Upper lobe of left lung (tissue), 6 donors: ENCODE results near the gene PPDPF. TPM values are rescaled to one million over a fixed set of nuclear protein-coding genes. Genes with fewer than 3 reads are reported as not detected.

ENCODE experiments used
- ATAC-seq, 2 donors: fragments of 200-7000 bp; cut with Tn5 transposase; one replicate each; pipeline ENCODE4 v1.9.1; 2022; ENCODE audit warnings: mild to moderate bottlenecking in 2 of 2, moderate library complexity in 2 of 2; ENCODE audit not compliant: low FRiP score in 2 of 2
- DNase-seq, 2 donors: peaks; one replicate each; pipeline ENCODE4 v3.0.0-alpha.2; 2019 to 2020
- H3K27ac ChIP-seq, 4 donors: fragments of 200-600 bp; sonication (generic); one replicate each; pipeline ENCODE4 v1.5.1; 2016 to 2019
- H3K27me3 ChIP-seq, 4 donors: fragments of 200-600 bp; sonication (generic); one replicate each; pipeline ENCODE4 v1.5.1; 2017 to 2019
- H3K36me3 ChIP-seq, 4 donors: fragments of 200-600 bp; sonication (generic); one replicate each; pipeline ENCODE4 v1.5.1; 2016 to 2019
- H3K4me1 ChIP-seq, 4 donors: fragments of 200-600 bp; sonication (generic); one replicate each; pipeline ENCODE4 v1.5.1; 2018 to 2019
- H3K4me3 ChIP-seq, 4 donors: fragments of 200-600 bp; sonication (generic); one replicate each; pipeline ENCODE4 v1.5.1; 2017 to 2019; ENCODE audit warnings: mild to moderate bottlenecking in 2 of 4, moderate library complexity in 1 of 4
- H3K9me3 ChIP-seq, 4 donors: fragments of 200-600 bp; sonication (generic); one replicate each; pipeline ENCODE4 v1.5.1; 2018 to 2019
- EP300 ChIP-seq, 4 donors: sonication (generic); formaldehyde crosslinking; IDR thresholded peaks; one replicate each; pipeline ENCODE4 v1.5.1; 2017; ENCODE audit warnings: antibody characterized with exemption in 4 of 4, control low read depth in 2 of 4
- POLR2A ChIP-seq, 4 donors: fragments of 450-650 bp; IDR thresholded peaks; one replicate each; pipeline ENCODE4 v1.5.1; 2016 to 2017; ENCODE audit warnings: antibody characterized with exemption in 4 of 4, mild to moderate bottlenecking in 2 of 4
- POLR2AphosphoS5 ChIP-seq, 2 donors: sonication (generic); formaldehyde crosslinking; IDR thresholded peaks; one replicate each; pipeline ENCODE4 v1.5.1; 2017; ENCODE audit warnings: antibody characterized with exemption in 2 of 2
- WGBS, 2 donors: methylation state at CpG; one replicate each; pipeline ENCODE4 v1.1.5; 2017 to 2018; 5-methylcytosine and 5-hydroxymethylcytosine counted together
- total RNA-seq, 6 donors: library from RNA; depleted of rRNA in 4 of 6; stranded (reverse); fragments of >200 nt in 4 of 6; gene quantifications; one replicate each; pipeline versions ENCODE4 v1.1.0 to v1.2.1, GENCODE V29; 2016 to 2021
- TF ChIP-seq, protein P1 (sequence below), 6 experiments: fragments of 450-650 bp in 4 of 6; fragments of 200-600 bp in 2 of 6; sonication (generic) in 2 of 6; IDR thresholded peaks; one replicate each; pipeline ENCODE4 v1.5.1; 2016 to 2019; ENCODE audit warnings: antibody characterized with exemption in 6 of 6
- donor health status: DM: no; HTN: no; CAD: no; lungs with moderate emphysema.
- donor health status: DM: no; HTN: yes; CAD: no; lungs with severe emphysema.

PPDPF gene
- total RNA-seq, 6 donors from 2014 or later, result 91.1 to 468 (median 416) TPM

DNA sequence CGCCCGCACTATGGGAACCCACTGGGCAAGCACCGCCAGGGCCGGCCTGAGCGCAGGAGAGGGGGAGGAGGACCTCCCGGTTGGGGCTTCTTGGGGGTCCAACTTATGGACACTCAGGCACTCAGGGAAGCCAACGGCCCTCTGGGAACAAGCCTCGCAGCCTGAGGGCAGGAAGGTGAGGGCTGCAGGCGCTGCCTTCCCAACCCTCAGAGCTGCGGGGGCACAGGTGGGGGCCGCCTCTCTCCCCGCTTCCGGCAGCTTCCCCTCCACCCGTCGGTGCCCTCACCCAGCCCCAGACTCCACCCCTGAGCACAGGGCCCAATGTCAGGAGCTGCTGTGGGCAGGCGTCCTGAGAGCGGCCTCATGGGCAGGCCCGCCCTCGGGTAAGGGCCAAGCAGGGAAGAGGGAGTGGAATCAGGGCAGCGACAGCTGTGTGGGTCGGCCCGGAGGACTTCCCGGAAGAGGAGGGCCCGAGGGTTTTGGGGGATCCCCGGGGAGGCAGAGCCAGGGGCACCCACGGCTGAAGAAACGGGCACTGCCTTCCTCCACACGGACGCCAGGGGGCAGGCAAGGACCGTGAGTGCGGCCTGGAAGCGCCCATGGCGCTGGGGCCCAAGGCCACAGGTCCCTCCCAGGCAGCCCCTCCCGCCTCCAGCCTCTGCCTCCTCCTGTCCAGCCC is 17.1 kb downstream of the PPDPF start:
- H3K4me1 ChIP-seq, result peaks cover 22 to 46% (median 27%) of the 10 kb centered on the region in 4 donors
- H3K27ac ChIP-seq, result peak overlapping the region; percentile 78 to 88 (median 86)
- peak; percentile 96 to 97 for DNase-seq
- peak; percentile 92 to 95 for ATAC-seq
- H3K27me3 ChIP-seq, result no peaks in the 10 kb centered on the region
- H3K9me3 ChIP-seq, result no peaks in the 10 kb centered on the region
- 5 to 16% methylated on average over 20 to 27 of the region's 34 CpGs for WGBS, 2 donors
- peak overlapping the region; percentile 7 to 54 (median 46) for H3K4me3 ChIP-seq
- no peaks in the 10 kb centered on the region for H3K36me3 ChIP-seq
- TF ChIP-seq POLR2AphosphoS5 (IDR thresholded peaks at IDR 0.05), result peak; percentile 67 to 84
- no peak for TF ChIP-seq EP300 (IDR thresholded peaks at IDR 0.05)
- TF ChIP-seq, protein P1, sequence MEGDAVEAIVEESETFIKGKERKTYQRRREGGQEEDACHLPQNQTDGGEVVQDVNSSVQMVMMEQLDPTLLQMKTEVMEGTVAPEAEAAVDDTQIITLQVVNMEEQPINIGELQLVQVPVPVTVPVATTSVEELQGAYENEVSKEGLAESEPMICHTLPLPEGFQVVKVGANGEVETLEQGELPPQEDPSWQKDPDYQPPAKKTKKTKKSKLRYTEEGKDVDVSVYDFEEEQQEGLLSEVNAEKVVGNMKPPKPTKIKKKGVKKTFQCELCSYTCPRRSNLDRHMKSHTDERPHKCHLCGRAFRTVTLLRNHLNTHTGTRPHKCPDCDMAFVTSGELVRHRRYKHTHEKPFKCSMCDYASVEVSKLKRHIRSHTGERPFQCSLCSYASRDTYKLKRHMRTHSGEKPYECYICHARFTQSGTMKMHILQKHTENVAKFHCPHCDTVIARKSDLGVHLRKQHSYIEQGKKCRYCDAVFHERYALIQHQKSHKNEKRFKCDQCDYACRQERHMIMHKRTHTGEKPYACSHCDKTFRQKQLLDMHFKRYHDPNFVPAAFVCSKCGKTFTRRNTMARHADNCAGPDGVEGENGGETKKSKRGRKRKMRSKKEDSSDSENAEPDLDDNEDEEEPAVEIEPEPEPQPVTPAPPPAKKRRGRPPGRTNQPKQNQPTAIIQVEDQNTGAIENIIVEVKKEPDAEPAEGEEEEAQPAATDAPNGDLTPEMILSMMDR (IDR thresholded peaks at IDR 0.05), result peak; percentile 94 to 100 (median 100)
- TF ChIP-seq POLR2A (IDR thresholded peaks at IDR 0.05), result peak in 3 of 4 donors; percentile 39 to 91 (median 52)

DNA sequence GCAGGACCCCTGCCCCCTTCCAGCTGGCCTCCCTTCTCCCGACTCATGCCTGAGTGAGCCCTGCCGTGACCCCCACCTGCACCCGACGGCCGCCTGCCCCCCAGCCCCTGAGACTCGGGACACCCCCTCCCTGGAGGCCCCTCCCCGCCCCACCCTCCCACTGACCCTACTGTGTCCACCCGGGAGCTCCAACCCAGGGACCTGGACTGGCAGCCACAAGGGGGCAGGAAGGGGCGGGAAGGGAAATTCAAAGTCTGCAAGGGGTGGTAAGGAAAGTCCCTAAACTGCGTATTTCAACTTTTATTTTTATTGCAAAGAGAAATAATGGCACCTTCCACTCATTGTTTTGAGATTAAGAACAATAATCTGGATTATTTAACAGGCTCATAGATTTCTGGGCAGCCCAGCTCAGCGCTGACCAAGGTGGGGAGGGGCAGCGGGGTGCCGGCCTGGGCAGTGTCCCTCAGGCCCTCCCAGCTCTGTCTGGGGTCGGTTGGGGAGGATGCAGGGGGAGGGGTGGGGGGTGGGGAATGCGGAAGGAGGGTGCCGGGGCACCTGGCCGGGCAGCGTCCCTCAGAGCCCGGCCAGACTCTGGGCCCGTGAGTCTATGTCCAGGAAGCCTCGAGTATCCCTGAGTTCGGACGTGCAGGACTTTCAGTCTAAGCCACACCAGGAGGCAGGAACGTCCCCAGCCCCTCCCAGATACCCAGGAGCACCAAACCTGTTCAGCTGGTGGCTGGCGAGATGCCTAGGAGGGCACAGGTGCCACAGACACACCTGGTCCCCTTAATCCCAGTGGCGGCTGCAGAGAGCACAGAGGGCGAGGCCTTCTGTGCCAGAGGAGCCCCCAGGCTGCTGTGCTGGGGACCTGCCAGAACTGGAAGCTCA is 17.9 kb downstream of the PPDPF start:
- no peaks in the 10 kb centered on the region for H3K36me3 ChIP-seq
- ATAC-seq, result peak; percentile 8 to 15
- peak overlapping the region in 3 of 4 donors; percentile 42 to 54 (median 50) for H3K4me3 ChIP-seq
- WGBS, 2 donors, result 31 to 45% methylated on average over 17 to 26 of the region's 27 CpGs
- TF ChIP-seq POLR2AphosphoS5 (IDR thresholded peaks at IDR 0.05), result no peak
- TF ChIP-seq, protein P1 (IDR thresholded peaks at IDR 0.05), result peak in 1 of 6 experiments; percentile 24
- no peaks in the 10 kb centered on the region for H3K9me3 ChIP-seq
- no peaks in the 10 kb centered on the region for H3K27me3 ChIP-seq
- peaks cover 22 to 46% (median 27%) of the 10 kb centered on the region in 4 donors for H3K4me1 ChIP-seq
- peak overlapping the region; percentile 78 to 88 (median 86) for H3K27ac ChIP-seq
- peak; percentile 68 to 92 for DNase-seq

DNA sequence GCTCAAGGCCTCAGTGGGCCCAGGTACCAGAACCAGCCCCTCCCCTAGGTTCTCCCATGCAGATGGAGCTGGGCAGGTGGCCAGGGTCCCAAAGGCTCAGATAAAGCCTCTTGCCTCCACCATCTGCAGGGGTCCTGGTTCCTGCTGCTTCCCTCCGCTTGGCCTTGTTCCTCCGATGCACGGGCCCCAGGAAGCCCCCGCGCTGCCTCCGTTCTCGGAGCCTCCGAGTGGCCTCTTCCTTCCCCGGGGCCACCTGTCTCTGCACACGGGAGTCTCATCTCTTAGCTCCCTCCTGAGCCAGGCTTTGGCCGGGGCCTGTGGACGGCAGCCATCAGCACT is 18.5 kb downstream of the PPDPF start:
- Histone ChIP-seq H3K4me3 (no peak overlapping the region), H3K27ac (peak overlapping the region in 1 of 4 donors; percentile 84), H3K36me3 (no peaks in the 10 kb centered on the region), H3K27me3 (no peaks in the 10 kb centered on the region), H3K4me1 (peaks cover 22 to 42% (median 27%) of the 10 kb centered on the region in 4 donors), H3K9me3 (no peaks in the 10 kb centered on the region)
- no peak for TF ChIP-seq POLR2AphosphoS5 (IDR thresholded peaks at IDR 0.05)
- TF ChIP-seq, protein P1 (IDR thresholded peaks at IDR 0.05), result no peak
- no peak for TF ChIP-seq EP300 (IDR thresholded peaks at IDR 0.05)
- TF ChIP-seq POLR2A (IDR thresholded peaks at IDR 0.05), result no peak
- WGBS, 2 donors, result 77 to 80% methylated on average over 11 to 12 of the region's 12 CpGs
- ATAC-seq (no peak), DNase-seq (peak in 1 of 2 donors; percentile 75)

DNA sequence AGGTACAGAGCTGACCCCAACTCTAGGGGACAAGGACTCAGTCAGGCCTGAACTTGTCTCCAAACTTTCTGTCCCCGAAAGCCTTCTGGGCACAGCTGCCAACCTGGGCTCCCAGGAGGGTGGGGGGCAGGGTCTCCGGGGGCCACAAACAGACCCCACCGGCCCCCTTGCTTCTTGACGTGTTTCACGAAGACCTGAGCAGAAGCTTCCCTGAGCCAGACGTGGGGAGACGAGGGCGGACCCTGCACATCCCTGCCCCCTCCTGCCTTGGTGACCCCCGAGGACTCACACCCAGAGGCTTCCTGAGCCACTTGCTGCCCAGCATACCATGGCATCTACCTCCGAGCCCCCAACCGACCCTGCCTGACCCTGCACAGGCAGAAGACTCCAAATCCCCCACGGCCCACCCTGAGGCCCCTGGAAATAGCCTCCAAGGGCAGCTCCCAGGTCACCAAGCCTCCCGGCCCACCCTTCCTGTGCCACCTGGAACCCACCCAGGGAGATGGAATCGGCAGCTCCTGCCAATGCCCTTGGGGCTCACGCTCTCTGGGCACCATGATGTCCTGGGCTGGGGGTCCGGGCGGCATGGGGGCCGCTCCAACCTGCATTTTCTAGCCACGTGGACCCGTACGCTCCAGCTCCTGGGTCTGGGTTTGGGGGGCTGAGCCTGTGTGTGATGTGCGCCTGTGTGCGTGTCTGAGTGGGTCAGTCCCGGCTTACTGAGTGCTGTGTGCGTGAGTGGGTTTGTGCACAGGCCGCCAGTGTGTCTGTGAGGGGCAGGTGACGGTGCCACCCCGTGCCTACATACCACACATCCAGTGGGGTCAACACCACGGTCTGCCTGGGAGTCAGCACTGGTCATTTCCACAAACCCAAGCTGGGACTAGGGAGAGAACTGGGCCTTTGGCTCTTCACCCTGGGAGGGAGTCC is 19.1 kb downstream of the PPDPF start:
- no peak for TF ChIP-seq POLR2A (IDR thresholded peaks at IDR 0.05)
- TF ChIP-seq POLR2AphosphoS5 (IDR thresholded peaks at IDR 0.05), result no peak
- TF ChIP-seq, protein P1 (IDR thresholded peaks at IDR 0.05), result no peak
- no peak for TF ChIP-seq EP300 (IDR thresholded peaks at IDR 0.05)
- DNase-seq, result peak in 1 of 2 donors; percentile 74
- no peaks in the 10 kb centered on the region for H3K27me3 ChIP-seq
- WGBS, 2 donors, result 91 to 93% methylated on average over 9 to 29 of the region's 29 CpGs
- no peak overlapping the region for H3K4me3 ChIP-seq
- no peak overlapping the region for H3K27ac ChIP-seq
- no peaks in the 10 kb centered on the region for H3K9me3 ChIP-seq
- peaks cover 17 to 36% (median 25%) of the 10 kb centered on the region in 4 donors for H3K4me1 ChIP-seq
- no peaks in the 10 kb centered on the region for H3K36me3 ChIP-seq
- ATAC-seq, result no peak
